PFSK-1 (cell line): ENCODE results near the gene TAF4.

Experiments used
- FOXP2 ChIP-seq: optimal IDR thresholded peaks from 2 replicates; pipeline ENCODE3; 2011; ENCODE audit warnings: borderline replicate concordance, control low read depth, inconsistent platforms; ENCODE audit not compliant: insufficient read depth; ENCODE audit errors: extremely low read length, extremely low read depth
- POLR2AphosphoS5 ChIP-seq: IDR thresholded peaks from 2 replicates; pipeline ENCODE4 v1.6.1; 2012; ENCODE audit warnings: low read depth, mild to moderate bottlenecking, control low read depth, low read length, moderate library complexity
- SIN3A ChIP-seq: IDR thresholded peaks from 2 replicates; pipeline ENCODE4 v1.6.1; 2012; ENCODE audit warnings: mild to moderate bottlenecking, low read length, moderate library complexity, borderline replicate concordance; ENCODE audit not compliant: insufficient read depth
- TAF1 ChIP-seq: IDR thresholded peaks from 2 replicates; pipeline ENCODE4 v1.6.1; 2012; ENCODE audit warnings: low read length, control low read depth, borderline replicate concordance; ENCODE audit not compliant: insufficient read depth
- TF ChIP-seq, protein P1 (sequence below), 2 experiments: IDR thresholded peaks; 2 replicates each; pipeline versions ENCODE4 v1.6.1 to v1.8.0; 2011 to 2012; ENCODE audit warnings: low read depth in 2 of 2, low read length in 2 of 2, control low read depth in 1 of 2, inconsistent platforms in 1 of 2, mild to moderate bottlenecking in 1 of 2, moderate library complexity in 1 of 2; ENCODE audit not compliant: insufficient read depth in 1 of 2

Gene TAF4

DNA sequence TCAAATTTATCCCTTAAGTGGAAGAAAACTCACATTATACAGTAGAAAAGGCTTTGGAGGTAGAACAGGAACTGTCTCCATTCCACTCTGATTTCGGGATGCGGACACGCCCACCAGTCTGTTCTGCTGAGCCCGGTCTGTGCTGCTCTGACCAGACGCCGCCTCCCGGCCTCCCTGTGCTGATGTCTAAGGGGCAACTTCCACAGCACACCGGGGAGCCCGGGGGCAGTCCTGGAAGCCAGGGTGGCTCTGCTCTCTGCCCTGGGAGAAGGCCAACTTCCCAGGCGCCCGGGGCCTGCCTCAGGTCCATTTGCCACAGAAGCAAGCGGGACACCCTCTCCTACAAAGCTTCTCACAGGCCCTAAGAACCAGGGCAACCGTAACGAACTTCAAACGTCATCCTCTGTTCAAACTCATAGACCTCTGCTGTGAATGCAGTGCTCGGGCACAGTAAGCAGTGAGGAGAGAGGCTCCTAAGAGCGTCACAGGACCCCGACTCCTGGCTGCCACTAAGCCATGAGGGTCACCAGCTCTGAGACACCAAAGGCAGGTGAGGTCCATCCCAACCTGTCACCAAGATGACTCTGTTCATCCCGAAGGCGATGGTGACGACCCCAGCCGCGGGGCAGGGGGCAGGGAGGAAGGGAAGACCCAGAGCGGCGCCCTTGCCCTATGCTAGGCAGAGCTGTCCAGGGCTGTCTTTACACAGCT, 5.6 kb downstream of the TAF4 start:
- TF ChIP-seq SIN3A: no peak
- TF ChIP-seq, protein P1, sequence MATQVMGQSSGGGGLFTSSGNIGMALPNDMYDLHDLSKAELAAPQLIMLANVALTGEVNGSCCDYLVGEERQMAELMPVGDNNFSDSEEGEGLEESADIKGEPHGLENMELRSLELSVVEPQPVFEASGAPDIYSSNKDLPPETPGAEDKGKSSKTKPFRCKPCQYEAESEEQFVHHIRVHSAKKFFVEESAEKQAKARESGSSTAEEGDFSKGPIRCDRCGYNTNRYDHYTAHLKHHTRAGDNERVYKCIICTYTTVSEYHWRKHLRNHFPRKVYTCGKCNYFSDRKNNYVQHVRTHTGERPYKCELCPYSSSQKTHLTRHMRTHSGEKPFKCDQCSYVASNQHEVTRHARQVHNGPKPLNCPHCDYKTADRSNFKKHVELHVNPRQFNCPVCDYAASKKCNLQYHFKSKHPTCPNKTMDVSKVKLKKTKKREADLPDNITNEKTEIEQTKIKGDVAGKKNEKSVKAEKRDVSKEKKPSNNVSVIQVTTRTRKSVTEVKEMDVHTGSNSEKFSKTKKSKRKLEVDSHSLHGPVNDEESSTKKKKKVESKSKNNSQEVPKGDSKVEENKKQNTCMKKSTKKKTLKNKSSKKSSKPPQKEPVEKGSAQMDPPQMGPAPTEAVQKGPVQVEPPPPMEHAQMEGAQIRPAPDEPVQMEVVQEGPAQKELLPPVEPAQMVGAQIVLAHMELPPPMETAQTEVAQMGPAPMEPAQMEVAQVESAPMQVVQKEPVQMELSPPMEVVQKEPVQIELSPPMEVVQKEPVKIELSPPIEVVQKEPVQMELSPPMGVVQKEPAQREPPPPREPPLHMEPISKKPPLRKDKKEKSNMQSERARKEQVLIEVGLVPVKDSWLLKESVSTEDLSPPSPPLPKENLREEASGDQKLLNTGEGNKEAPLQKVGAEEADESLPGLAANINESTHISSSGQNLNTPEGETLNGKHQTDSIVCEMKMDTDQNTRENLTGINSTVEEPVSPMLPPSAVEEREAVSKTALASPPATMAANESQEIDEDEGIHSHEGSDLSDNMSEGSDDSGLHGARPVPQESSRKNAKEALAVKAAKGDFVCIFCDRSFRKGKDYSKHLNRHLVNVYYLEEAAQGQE (IDR thresholded peaks at IDR 0.05; ENCODE audit: insufficient read depth in 1 of 2, low read depth in 2 of 2, low read length in 2 of 2): no peak

DNA sequence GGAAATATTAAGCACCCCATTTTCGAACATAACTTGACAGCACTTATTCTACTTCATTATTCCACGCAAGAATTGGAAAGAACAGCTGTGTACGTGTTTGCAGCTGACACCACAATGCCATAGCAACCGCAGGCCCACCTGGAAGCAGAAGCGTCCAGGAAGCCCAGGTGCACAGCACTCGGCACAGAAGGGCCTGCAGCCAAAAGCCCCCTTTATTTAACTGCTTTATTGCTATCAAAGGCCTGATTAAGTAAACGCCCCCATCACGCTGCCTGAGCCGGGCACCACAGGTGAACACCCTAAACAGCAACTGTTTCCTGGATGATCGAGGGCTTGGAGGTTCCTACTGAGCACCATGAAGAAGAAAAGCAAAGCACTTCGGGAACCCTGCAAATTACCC, 6.3 kb downstream of the TAF4 start:
- TF ChIP-seq, protein P1 (IDR thresholded peaks at IDR 0.05; ENCODE audit: insufficient read depth in 1 of 2, low read depth in 2 of 2, low read length in 2 of 2): no peak
- TF ChIP-seq TAF1 (no peak), FOXP2 (no peak), POLR2AphosphoS5 (no peak), SIN3A (no peak)

DNA sequence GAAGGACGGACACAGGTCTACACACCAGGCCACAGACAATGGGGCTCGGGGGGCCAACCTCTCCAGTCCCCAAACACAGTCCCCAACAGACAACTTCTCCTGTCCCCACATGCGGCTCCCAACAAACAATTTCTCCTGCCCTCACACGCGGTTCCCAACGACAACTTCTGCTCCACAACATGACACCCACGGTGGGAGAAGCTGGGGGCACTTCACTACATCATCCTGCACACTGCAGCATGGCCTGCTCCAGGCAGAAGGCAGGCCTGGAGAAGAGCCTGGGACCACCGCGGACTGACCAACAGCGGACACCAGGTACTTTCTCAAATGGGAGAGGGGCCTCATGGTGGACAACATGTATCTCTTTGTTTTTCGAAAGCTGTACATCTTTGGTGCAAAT, 6.7 kb downstream of the TAF4 start:
- TF ChIP-seq, protein P1 (IDR thresholded peaks at IDR 0.05; ENCODE audit: insufficient read depth in 1 of 2, low read depth in 2 of 2, low read length in 2 of 2): no peak

DNA sequence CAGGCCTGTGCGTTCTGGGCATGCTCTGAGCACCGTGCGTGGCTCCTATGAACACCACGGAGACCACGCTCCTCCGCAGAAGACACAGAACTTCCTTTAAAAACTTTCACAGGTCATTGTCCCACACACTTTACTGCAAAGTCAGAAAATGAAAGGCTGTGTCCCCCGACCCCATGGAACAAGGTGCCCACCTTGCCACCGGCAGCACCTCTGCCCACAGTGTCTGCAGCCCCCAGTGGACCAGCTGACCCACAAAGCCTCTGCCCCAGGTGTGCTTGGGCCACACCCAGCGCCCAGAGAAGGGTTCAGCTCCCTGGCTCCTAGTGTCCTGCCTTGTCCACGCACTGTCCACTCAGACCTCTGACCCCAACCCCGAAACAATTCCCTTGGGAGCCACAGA, 8.7 kb downstream of the TAF4 start:
- TF ChIP-seq SIN3A (no peak), TAF1 (no peak), POLR2AphosphoS5 (no peak), FOXP2 (no peak)
- TF ChIP-seq, protein P1 (IDR thresholded peaks at IDR 0.05; ENCODE audit: insufficient read depth in 1 of 2, low read depth in 2 of 2, low read length in 2 of 2): no peak

DNA sequence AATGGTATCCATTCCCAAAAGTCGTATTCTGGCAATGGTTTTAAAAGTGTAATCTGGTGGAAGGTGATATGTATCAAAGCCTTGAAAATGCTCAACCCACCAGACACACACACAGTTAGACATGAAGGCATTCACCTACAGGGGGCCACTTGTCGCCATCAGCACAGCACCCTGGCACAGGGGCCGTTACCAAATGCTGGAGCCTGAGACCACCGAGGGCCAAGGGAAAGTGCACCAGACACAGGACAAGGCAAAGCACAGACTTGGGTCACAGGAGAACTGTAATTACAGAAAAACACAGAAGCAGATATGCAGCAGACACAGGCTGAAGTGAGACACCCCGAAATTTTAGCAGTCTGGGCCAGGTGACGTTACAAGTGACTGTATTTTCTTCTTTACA, 9.3 kb downstream of the TAF4 start:
- TF ChIP-seq SIN3A: no peak
- TF ChIP-seq TAF1: no peak
- no peak for TF ChIP-seq POLR2AphosphoS5
- TF ChIP-seq FOXP2: no peak
- TF ChIP-seq, protein P1 (IDR thresholded peaks at IDR 0.05; ENCODE audit: insufficient read depth in 1 of 2, low read depth in 2 of 2, low read length in 2 of 2): no peak
